MCF 10A (cell line): ENCODE measurements around the gene WDPCP. TPM values are rescaled to one million over a fixed set of nuclear protein-coding genes. Genes with fewer than 3 reads are reported as not detected.

Source experiments
- BruUV-seq: library from RNA; stranded (reverse); fragments of 400-500 nt; replicated peaks from 2 replicates; lab custom pipeline; 2021; lab: Mats Ljungman, UMichigan
- CTCF ChIA-PET: fragments of 300-600 bp; sonication (Branson Sonifier 250); formaldehyde crosslinking; extraction: SDS; loops from one replicate; lab custom pipeline; 2021; ENCODE audit warnings: antibody characterized with exemption, inconsistent platforms; lab: Yijun Ruan, JAX
- POLR2A ChIA-PET: fragments of 300-600, 350-650 bp; sonication (Branson Sonifier 250); formaldehyde crosslinking; extraction: SDS; loops from one replicate; lab custom pipeline; 2020; ENCODE audit warnings: antibody characterized with exemption, inconsistent platforms; lab: Yijun Ruan, JAX
- DNase-seq: peaks from one replicate; pipeline ENCODE4 v3.0.0-alpha.2; 2018; ENCODE audit not compliant: unreplicated experiment
- H3K27ac Mint-ChIP-seq: one replicate; pipeline ENCODE4 v1.8.0; 2022; ENCODE audit warnings: mild to moderate bottlenecking, low read depth, mixed read lengths; ENCODE audit not compliant: unreplicated experiment
- H3K27me3 Mint-ChIP-seq: one replicate; pipeline ENCODE4 v1.8.0; 2022; ENCODE audit warnings: mixed read lengths; ENCODE audit not compliant: insufficient read depth, unreplicated experiment
- H3K36me3 Mint-ChIP-seq: one replicate; pipeline ENCODE4 v1.8.0; 2022; ENCODE audit warnings: mild to moderate bottlenecking, moderate library complexity, mixed read lengths; ENCODE audit not compliant: insufficient read depth, unreplicated experiment
- H3K4me1 Mint-ChIP-seq: one replicate; pipeline ENCODE4 v1.8.0; 2022; ENCODE audit warnings: mixed read lengths; ENCODE audit not compliant: insufficient read depth, unreplicated experiment
- H3K4me3 Mint-ChIP-seq: one replicate; pipeline ENCODE4 v1.8.0; 2022; ENCODE audit warnings: mild to moderate bottlenecking, moderate library complexity, mixed read lengths; ENCODE audit not compliant: unreplicated experiment
- H3K9me3 Mint-ChIP-seq: one replicate; pipeline ENCODE4 v1.8.0; 2022; ENCODE audit warnings: mixed read lengths; ENCODE audit not compliant: unreplicated experiment
- CTCF ChIP-seq: fragments of 200-600 bp; IDR thresholded peaks from one replicate; pipeline ENCODE4 v1.8.0; 2022; ENCODE audit warnings: antibody characterized with exemption, mild to moderate bottlenecking; ENCODE audit not compliant: unreplicated experiment
- intact Hi-C: fragments of 100-400 bp; cut with micrococcal nuclease; formaldehyde crosslinking; loops from 2 replicates; pipeline ENCODE4 v1.14.1; 2022
- total RNA-seq: library from RNA; stranded (reverse); gene quantifications from 2 replicates; pipeline ENCODE4 v1.2.3, GENCODE V29; 2022

WDPCP gene
- total RNA-seq, 1 experiment from 2014 or later: 6.9 TPM

GRCh38 chr2:63591566-63592175 is 3.4 kb upstream of the WDPCP start:
- no peak overlapping the region for H3K27ac Mint-ChIP-seq

GRCh38 chr2:63590626-63591408 is 2.5 kb upstream of the WDPCP start:
- ChIA-PET CTCF (interaction anchor here (0.5 to 0.7 kb wide), 2 partner anchors 37 to 121 kb away, joined by 3 to 4 read pairs; no protein-coding TSS in a partner anchor), POLR2A (interaction anchor here (0.6 to 7.9 kb wide), 11 partner anchors 9 to 805 kb away, joined by 3 to 107 read pairs (median 4); partner anchors contain the start of gene UGP2)
- no TSS peak for BruUV-seq
- Mint-ChIP-seq H3K4me3 (peak overlapping the region; percentile 98), H3K27me3 (no peaks in the 10 kb centered on the region), H3K27ac (no peak overlapping the region), H3K9me3 (no peaks in the 10 kb centered on the region), H3K36me3 (peaks cover 23% of the 10 kb centered on the region), H3K4me1 (peaks cover 23% of the 10 kb centered on the region)
- no peak for TF ChIP-seq CTCF
- intact Hi-C loops: loop anchor here (5.0 kb wide), 1 partner anchor 271 kb away; no protein-coding TSS in a partner anchor
- peak; percentile 45 for DNase-seq

More at GRCh38 chr2:63591566-63592175, 3.4 kb upstream of the WDPCP start:
- peaks cover 29% of the 10 kb centered on the region for H3K36me3 Mint-ChIP-seq
- peaks cover 22% of the 10 kb centered on the region for H3K4me1 Mint-ChIP-seq
- intact Hi-C loops: loop anchor here (5.0 kb wide), 1 partner anchor 271 kb away; no protein-coding TSS in a partner anchor
- ChIA-PET POLR2A (interaction anchor here (4.4 to 7.9 kb wide), 2 partner anchors 8 to 251 kb away, joined by 44 to 107 read pairs; partner anchors contain the start of gene UGP2), CTCF (no interaction called here)
- H3K4me3 Mint-ChIP-seq: no peak overlapping the region
- H3K27me3 Mint-ChIP-seq: no peaks in the 10 kb centered on the region
- TF ChIP-seq CTCF: no peak
- BruUV-seq: no TSS peak
- H3K9me3 Mint-ChIP-seq: no peaks in the 10 kb centered on the region
- DNase-seq: no peak

DNA sequence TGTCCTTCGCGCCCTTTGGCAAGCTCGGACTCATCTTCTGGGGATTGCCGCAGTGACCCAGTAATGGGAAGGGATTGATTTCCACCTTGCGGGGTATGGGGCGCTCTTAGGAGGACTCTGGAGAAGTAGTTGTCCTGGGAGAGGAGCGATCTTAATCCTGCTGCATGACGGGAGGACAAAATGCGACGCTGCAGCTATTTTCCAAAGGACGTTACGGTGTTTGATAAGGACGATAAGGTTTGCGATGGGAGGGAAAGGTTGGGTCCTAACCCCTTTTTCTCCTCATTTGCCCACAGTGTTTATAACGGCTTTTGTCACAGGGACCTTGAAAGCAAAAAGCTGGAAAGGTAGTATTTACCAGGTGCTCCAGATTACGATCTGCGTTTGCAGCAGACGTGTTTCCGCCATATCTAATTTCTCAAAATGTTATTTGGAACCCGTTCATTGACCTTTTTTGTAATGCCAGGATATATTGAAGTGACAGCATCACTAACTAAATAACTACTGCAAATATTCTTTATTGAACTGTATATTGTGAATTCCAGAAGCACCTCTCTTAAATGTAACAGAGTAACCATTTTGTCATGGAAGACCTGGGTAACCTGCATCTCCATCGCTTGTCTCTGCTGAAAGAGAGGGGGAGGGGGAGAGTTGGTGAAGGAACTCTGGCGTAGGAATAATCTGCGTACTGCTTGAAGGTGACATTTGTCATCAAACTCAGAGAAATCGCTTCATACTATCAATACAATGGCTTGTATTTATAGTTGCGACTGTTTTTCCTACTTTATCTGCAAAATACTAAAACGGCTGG is 1.1 kb upstream of the WDPCP start:
- Mint-ChIP-seq H3K27me3 (no peaks in the 10 kb centered on the region), H3K36me3 (peaks cover 16% of the 10 kb centered on the region), H3K27ac (peak overlapping the region; percentile 94), H3K4me3 (peak overlapping the region; percentile 98), H3K4me1 (peaks cover 23% of the 10 kb centered on the region), H3K9me3 (no peaks in the 10 kb centered on the region)
- ChIA-PET POLR2A (interaction anchor here (0.5 to 7.9 kb wide), 50 partner anchors 8 to 1487 kb away, joined by 3 to 107 read pairs (median 4); partner anchors contain the start of genes AFTPH and UGP2), CTCF (no interaction called here)
- TF ChIP-seq CTCF: no peak
- peak; percentile 33 for DNase-seq
- intact Hi-C loops: loop anchor here (10.0 kb wide), 2 partner anchors 255 to 295 kb away; partner anchors contain the start of gene UGP2
- TSS peak; percentile 61 for BruUV-seq
